ENCODE measurements around the gene PDE3A. TPM values are rescaled to one million over a fixed set of nuclear protein-coding genes. Genes with fewer than 3 reads are reported as not detected.
A peak's percentile ranks its signal among the peaks of the same experiment; 100 is the strongest.

The PDE3A gene
- total and polyA plus RNA-seq, 2 donors from 2014 or later = 3.3 to 18.3 TPM

GRCh38 chr12:20593611-20594010 lies 225.3 kb downstream of the PDE3A start:
- no peak for DNase-seq
- no peaks in the 10 kb centered on the region for H3K36me3 ChIP-seq (ENCODE audit: control insufficient read depth in 2 of 3, insufficient read depth in 3 of 3, low read length in 3 of 3)
- H3K27me3 ChIP-seq (ENCODE audit: control insufficient read depth, insufficient read depth, low read length) = no peaks in the 10 kb centered on the region
- FAIRE-seq = no peak
- H3K27ac ChIP-seq (ENCODE audit: low read depth in 2 of 2, low read length in 2 of 2) = no peak overlapping the region
- no peak overlapping the region for H3K4me3 ChIP-seq (ENCODE audit: low read length in 3 of 3)
- no peak for TF ChIP-seq CTCF (IDR thresholded peaks at IDR 0.05; ENCODE audit: borderline replicate concordance, extremely low read depth, insufficient read depth)
- H3K9ac ChIP-seq (ENCODE audit: low read length in 3 of 3) = no peak overlapping the region
- H3K4me1 ChIP-seq (ENCODE audit: control insufficient read depth in 2 of 3, insufficient read depth in 2 of 3, low read depth in 1 of 3, low read length in 3 of 3) = no peaks in the 10 kb centered on the region
- H3K9me3 ChIP-seq (ENCODE audit: control insufficient read depth in 2 of 3, insufficient read depth in 1 of 3, low read length in 3 of 3) = no peaks in the 10 kb centered on the region
- intact Hi-C loops (cut with DNase I) = no loop called here

- Histone ChIP-seq H3K36me3 (ENCODE audit: control insufficient read depth in 2 of 3, insufficient read depth in 3 of 3, low read length in 3 of 3) (no peaks in the 10 kb centered on the region), H3K4me3 (ENCODE audit: low read length in 3 of 3) (no peak overlapping the region), H3K9ac (ENCODE audit: low read length in 3 of 3) (no peak overlapping the region), H3K9me3 (ENCODE audit: control insufficient read depth in 2 of 3, insufficient read depth in 1 of 3, low read length in 3 of 3) (no peaks in the 10 kb centered on the region), H3K27me3 (ENCODE audit: control insufficient read depth, insufficient read depth, low read length) (no peaks in the 10 kb centered on the region), H3K27ac (ENCODE audit: low read depth in 2 of 2, low read length in 2 of 2) (no peak overlapping the region), H3K4me1 (ENCODE audit: control insufficient read depth in 2 of 3, insufficient read depth in 2 of 3, low read depth in 1 of 3, low read length in 3 of 3) (no peaks in the 10 kb centered on the region)
- intact Hi-C loops (cut with DNase I) = no loop called here
- DNase-seq = no peak
- no peak for FAIRE-seq
- no peak for TF ChIP-seq CTCF (IDR thresholded peaks at IDR 0.05; ENCODE audit: borderline replicate concordance, extremely low read depth, insufficient read depth)
These were observed 227.7 kb downstream of the PDE3A start for GRCh38 chr12:20596061-20596460.

- H3K36me3 ChIP-seq (ENCODE audit: control insufficient read depth in 2 of 3, insufficient read depth in 3 of 3, low read length in 3 of 3) = no peaks in the 10 kb centered on the region
- intact Hi-C loops (cut with DNase I) = loop anchor here (10.0 kb wide), 1 partner anchor 675 kb away; no protein-coding TSS in a partner anchor
- DNase-seq = no peak
- H3K4me3 ChIP-seq (ENCODE audit: low read length in 3 of 3) = no peak overlapping the region
- H3K9me3 ChIP-seq (ENCODE audit: control insufficient read depth in 2 of 3, insufficient read depth in 1 of 3, low read length in 3 of 3) = no peaks in the 10 kb centered on the region
- H3K27me3 ChIP-seq (ENCODE audit: control insufficient read depth, insufficient read depth, low read length) = no peaks in the 10 kb centered on the region
- no peak overlapping the region for H3K9ac ChIP-seq (ENCODE audit: low read length in 3 of 3)
- FAIRE-seq = no peak
- H3K4me1 ChIP-seq (ENCODE audit: control insufficient read depth in 2 of 3, insufficient read depth in 2 of 3, low read depth in 1 of 3, low read length in 3 of 3) = no peaks in the 10 kb centered on the region
- TF ChIP-seq CTCF (IDR thresholded peaks at IDR 0.05; ENCODE audit: borderline replicate concordance, extremely low read depth, insufficient read depth) = no peak
- no peak overlapping the region for H3K27ac ChIP-seq (ENCODE audit: low read depth in 2 of 2, low read length in 2 of 2)
These were observed 231.4 kb downstream of the PDE3A start for GRCh38 chr12:20599757-20600156.

- no peaks in the 10 kb centered on the region for H3K4me1 ChIP-seq (ENCODE audit: control insufficient read depth in 2 of 3, insufficient read depth in 2 of 3, low read depth in 1 of 3, low read length in 3 of 3)
- no peak overlapping the region for H3K27ac ChIP-seq (ENCODE audit: low read depth in 2 of 2, low read length in 2 of 2)
- H3K9ac ChIP-seq (ENCODE audit: low read length in 3 of 3) = no peak overlapping the region
- H3K27me3 ChIP-seq (ENCODE audit: control insufficient read depth, insufficient read depth, low read length) = no peaks in the 10 kb centered on the region
- intact Hi-C loops (cut with DNase I) = loop anchor here (10.0 kb wide), 1 partner anchor 677 kb away; no protein-coding TSS in a partner anchor
- peak in 2 of 5 donors; percentile 41 to 74 for DNase-seq
- H3K4me3 ChIP-seq (ENCODE audit: low read length in 3 of 3) = no peak overlapping the region
- peak; percentile 45 for TF ChIP-seq CTCF (IDR thresholded peaks at IDR 0.05; ENCODE audit: borderline replicate concordance, extremely low read depth, insufficient read depth)
- FAIRE-seq = peak; percentile 92
- no peaks in the 10 kb centered on the region for H3K9me3 ChIP-seq (ENCODE audit: control insufficient read depth in 2 of 3, insufficient read depth in 1 of 3, low read length in 3 of 3)
- no peaks in the 10 kb centered on the region for H3K36me3 ChIP-seq (ENCODE audit: control insufficient read depth in 2 of 3, insufficient read depth in 3 of 3, low read length in 3 of 3)
These were observed 233.4 kb downstream of the PDE3A start for GRCh38 chr12:20601668-20602280.

Data from kidney (tissue), 14 donors.